Measurements from ENCODE around the gene CCNG2.

- TF ChIP-seq CTCF (IDR thresholded peaks at IDR 0.05 in 4 of 5, conservative IDR thresholded peaks at IDR 0.05 in 1 of 5) (no peak), POLR2A (IDR thresholded peaks at IDR 0.05) (no peak)
Measured at GRCh38 chr4:77188498-77189220, 31.7 kb downstream of the CCNG2 start.

Measured in gastrocnemius medialis (tissue), 4 donors.